AG09309 (cell line): Measurements from ENCODE around the gene SLC10A1.

ENCODE experiments used
- DNase-seq: peaks from one replicate; pipeline ENCODE4 v3.0.0-alpha.2; 2010; ENCODE audit warnings: low read depth
- H3K4me3 ChIP-seq: 2 replicates; pipeline ENCODE4 v1.5.1; 2011; ENCODE audit warnings: mild to moderate bottlenecking, low read depth, low read length, moderate library complexity; ENCODE audit not compliant: control insufficient read depth
- CTCF ChIP-seq: IDR thresholded peaks from 2 replicates; pipeline ENCODE4 v1.5.1; 2011; ENCODE audit warnings: mild to moderate bottlenecking, low read depth, low read length, inconsistent platforms; ENCODE audit not compliant: insufficient read depth, control insufficient read depth; ENCODE audit errors: missing control alignments

The SLC10A1 gene

DNA sequence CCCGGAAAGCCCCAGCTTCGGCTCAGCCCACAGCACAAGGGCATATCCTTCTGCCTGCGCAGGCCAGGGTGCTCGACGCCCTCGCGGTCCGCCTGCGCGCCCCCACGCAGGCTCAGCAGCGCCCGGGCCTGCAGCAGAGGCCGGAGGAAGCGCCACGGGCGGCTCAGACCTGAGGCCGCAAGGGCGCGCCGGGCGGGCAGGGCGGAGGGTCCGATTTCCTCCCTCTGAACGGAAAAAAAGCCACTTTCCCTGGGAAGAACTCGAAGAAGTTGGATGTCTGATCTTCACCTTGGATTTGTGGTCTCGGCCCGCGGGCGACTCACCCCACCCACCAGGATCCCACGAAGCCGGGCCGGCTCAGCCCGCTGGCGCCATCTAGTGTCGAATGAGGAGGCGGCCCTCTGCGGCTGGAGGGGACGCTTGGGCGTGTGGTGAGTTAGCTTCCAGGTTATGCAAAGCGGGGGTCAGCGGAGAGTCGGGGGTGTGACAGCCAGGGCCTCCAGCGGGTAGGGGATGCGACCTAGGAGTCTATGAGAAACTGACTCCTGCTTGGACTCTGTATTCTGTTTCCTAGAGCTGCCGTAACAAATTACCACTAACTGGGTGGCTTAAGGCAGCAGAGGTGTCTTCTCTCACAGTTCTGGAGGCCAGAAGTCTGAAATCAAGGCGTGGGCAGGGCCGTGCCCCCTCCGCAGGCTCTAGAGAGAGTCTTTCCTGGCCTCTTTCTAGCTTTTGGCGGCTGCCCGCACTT lies 70.1 kb downstream of the SLC10A1 start:
- H3K4me3 ChIP-seq, result peak overlapping the region; percentile 40
- TF ChIP-seq CTCF, result peak; percentile 99
- DNase-seq, result peak; percentile 7
